Measurements from ENCODE around the gene BRD7. TPM values are rescaled to one million over a fixed set of nuclear protein-coding genes. Genes with fewer than 3 reads are reported as not detected.
A peak's percentile ranks its signal among the peaks of the same experiment; 100 is the strongest.

The BRD7 gene
- total and polyA plus RNA-seq, 2 donors (not counting 1 experiment from before 2014, with no cell fraction given) = 29.8 to 64.5 TPM

- Histone ChIP-seq H3K27me3 (replicated peaks in 1 of 4; ENCODE audit: control extremely low read depth in 1 of 4, control insufficient read depth in 3 of 4, insufficient read depth in 4 of 4, low read length in 3 of 4) (no peaks in the 10 kb centered on the region), H3K27ac (ENCODE audit: low read length in 2 of 2) (peak overlapping the region in 1 of 2 donors; percentile 10), H3K4me3 (ENCODE audit: control extremely low read depth in 1 of 5, extremely low read depth in 1 of 5, insufficient read depth in 1 of 5, low read depth in 2 of 5, low read length in 4 of 5) (no peak overlapping the region), H3K36me3 (replicated peaks in 1 of 2; ENCODE audit: control extremely low read depth in 1 of 2, control insufficient read depth in 1 of 2, extremely low read depth in 1 of 2, insufficient read depth in 2 of 2, low read length in 1 of 2) (peaks cover 3 to 68% of the 10 kb centered on the region in 2 experiments), H3K79me2 (ENCODE audit: control insufficient read depth, insufficient read depth, low read length) (peaks cover 14% of the 10 kb centered on the region), H3K9ac (ENCODE audit: low read length) (no peak overlapping the region), H3K4me1 (ENCODE audit: control insufficient read depth in 2 of 2, insufficient read depth in 2 of 2, low read length in 2 of 2) (peaks cover 0 to 12% of the 10 kb centered on the region in 2 donors), H3K9me3 (ENCODE audit: control extremely low read depth in 1 of 3, control insufficient read depth in 2 of 3, insufficient read depth in 1 of 3, low read length in 2 of 3) (no peaks in the 10 kb centered on the region), H2AFZ (ENCODE audit: insufficient read depth, low read depth, low read length, poor library complexity, severe bottlenecking) (no peak overlapping the region), H4K20me1 (ENCODE audit: control insufficient read depth, insufficient read depth, low read length, poor library complexity, severe bottlenecking) (no peaks in the 10 kb centered on the region), H3K4me2 (replicated peaks; ENCODE audit: low read depth, low read length, poor library complexity, severe bottlenecking) (no peak overlapping the region)
- Mint-ChIP-seq H3K4me1 (peaks cover 31% of the 10 kb centered on the region), H3K27me3 (no peaks in the 10 kb centered on the region), H3K9me3 (ENCODE audit: insufficient read depth) (no peaks in the 10 kb centered on the region), H3K27ac (peak overlapping the region; percentile 82), H3K4me3 (no peak overlapping the region)
- ATAC-seq (ENCODE audit: low read depth) = no peak
- CTCF ChIA-PET = interaction anchor here (0.6 to 14.6 kb wide), 4 partner anchors 28 to 74 kb away, joined by 6 to 329 read pairs (median 32); no protein-coding TSS in a partner anchor
- intact Hi-C loops (cut with micrococcal nuclease) = no loop called here
- TF ChIP-seq EZH2 (IDR thresholded peaks at IDR 0.05; ENCODE audit: borderline replicate concordance, insufficient read depth, low read depth, low read length, poor library complexity, severe bottlenecking) (no peak), CTCF (IDR thresholded peaks at IDR 0.05) (no peak)
- DNase-seq = no peak
- POLR2A ChIA-PET = no interaction called here
- 98% methylated on average over 5 of the region's 6 CpGs for WGBS (ENCODE audit: insufficient coverage)
Measured at GRCh38 chr16:50324345-50324744, 44.4 kb downstream of the BRD7 start.

GRCh38 chr16:50323335-50324011, 45.3 kb downstream of the BRD7 start:
- H3K36me3 ChIP-seq (replicated peaks in 1 of 2; ENCODE audit: control extremely low read depth in 1 of 2, control insufficient read depth in 1 of 2, extremely low read depth in 1 of 2, insufficient read depth in 2 of 2, low read length in 1 of 2) = peaks cover 3 to 73% of the 10 kb centered on the region in 2 experiments
- H3K4me1 ChIP-seq (ENCODE audit: control insufficient read depth in 2 of 2, insufficient read depth in 2 of 2, low read length in 2 of 2) = peaks cover 0 to 8% of the 10 kb centered on the region in 2 donors
- intact Hi-C loops (cut with micrococcal nuclease) = no loop called here
- ChIA-PET POLR2A (no interaction called here), CTCF (interaction anchor here (1.2 to 14.6 kb wide), 4 partner anchors 9 to 37 kb away, joined by 3 to 329 read pairs (median 30); no protein-coding TSS in a partner anchor)
- H3K79me2 ChIP-seq (ENCODE audit: control insufficient read depth, insufficient read depth, low read length) = peaks cover 6% of the 10 kb centered on the region
- peak overlapping the region; percentile 82 for H3K27ac Mint-ChIP-seq
- no peaks in the 10 kb centered on the region for H3K9me3 Mint-ChIP-seq (ENCODE audit: insufficient read depth)
- peaks cover 26% of the 10 kb centered on the region for H3K4me1 Mint-ChIP-seq
- ATAC-seq (ENCODE audit: low read depth) = no peak
- no peak overlapping the region for H3K4me3 ChIP-seq (ENCODE audit: control extremely low read depth in 1 of 5, extremely low read depth in 1 of 5, insufficient read depth in 1 of 5, low read depth in 2 of 5, low read length in 4 of 5)
- no peak overlapping the region for H3K4me2 ChIP-seq (replicated peaks; ENCODE audit: low read depth, low read length, poor library complexity, severe bottlenecking)
- 88% methylated on average over 10 of the region's 11 CpGs for WGBS (ENCODE audit: insufficient coverage)
- H3K9me3 ChIP-seq (ENCODE audit: control extremely low read depth in 1 of 3, control insufficient read depth in 2 of 3, insufficient read depth in 1 of 3, low read length in 2 of 3) = no peaks in the 10 kb centered on the region
- H3K27ac ChIP-seq (ENCODE audit: low read length in 2 of 2) = peak overlapping the region in 1 of 2 donors; percentile 10
- DNase-seq = no peak
- H4K20me1 ChIP-seq (ENCODE audit: control insufficient read depth, insufficient read depth, low read length, poor library complexity, severe bottlenecking) = no peaks in the 10 kb centered on the region
- no peak overlapping the region for H2AFZ ChIP-seq (ENCODE audit: insufficient read depth, low read depth, low read length, poor library complexity, severe bottlenecking)
- no peak overlapping the region for H3K9ac ChIP-seq (ENCODE audit: low read length)
- peak; percentile 28 for TF ChIP-seq CTCF (IDR thresholded peaks at IDR 0.05)
- TF ChIP-seq EZH2 (IDR thresholded peaks at IDR 0.05; ENCODE audit: borderline replicate concordance, insufficient read depth, low read depth, low read length, poor library complexity, severe bottlenecking) = no peak
- H3K27me3 ChIP-seq (replicated peaks in 1 of 4; ENCODE audit: control extremely low read depth in 1 of 4, control insufficient read depth in 3 of 4, insufficient read depth in 4 of 4, low read length in 3 of 4) = no peaks in the 10 kb centered on the region
- H3K27me3 Mint-ChIP-seq = no peaks in the 10 kb centered on the region
- no peak overlapping the region for H3K4me3 Mint-ChIP-seq
